Uterus (tissue), 2 donors: ENCODE results near the gene PIEZO2.

Source experiments
- CTCF ChIP-seq, 4 experiments: fragments of 200-600 bp in 2 of 4; fragments of 450-650 bp in 2 of 4; sonication (generic) in 2 of 4; IDR thresholded peaks; one replicate each; pipeline ENCODE4 v1.5.1; 2016 to 2019; ENCODE audit warnings: antibody characterized with exemption in 4 of 4, mild to moderate bottlenecking in 2 of 4, moderate library complexity in 1 of 4
- POLR2A ChIP-seq, 2 donors: fragments of 450-650 bp; IDR thresholded peaks; one replicate each; pipeline ENCODE4 v1.6.1; 2016; ENCODE audit warnings: antibody characterized with exemption in 2 of 2, mild to moderate bottlenecking in 1 of 2, moderate library complexity in 1 of 2

GRCh38 chr18:10913919-10914318 is 235.4 kb downstream of the PIEZO2 start:
- TF ChIP-seq CTCF (IDR thresholded peaks at IDR 0.05) (no peak), POLR2A (IDR thresholded peaks at IDR 0.05) (no peak)
